ENCODE results near the gene STAMBPL1.

The STAMBPL1 gene

DNA sequence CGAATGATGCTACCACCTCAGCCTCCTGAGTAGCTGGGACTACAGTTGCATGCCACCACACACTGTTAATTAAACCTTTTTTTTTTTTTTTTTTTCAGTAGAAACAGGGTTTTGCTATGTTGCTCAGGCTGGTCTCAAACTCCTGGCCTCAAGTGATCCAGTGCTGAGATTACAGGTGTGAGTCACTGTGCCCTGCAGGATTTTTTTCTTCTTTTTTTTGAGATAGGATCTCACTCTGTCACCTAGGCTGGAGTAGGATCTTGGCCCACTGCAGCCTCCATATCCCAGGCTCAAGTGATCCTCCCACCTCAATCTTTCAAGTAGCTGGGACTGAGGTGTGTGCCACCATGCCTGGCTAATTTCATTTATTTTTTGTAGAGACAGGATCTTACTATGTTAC, 66.2 kb downstream of the STAMBPL1 start:
- H3K4me3 ChIP-seq (ENCODE audit: low read depth, low read length), result no peak overlapping the region
- DNase-seq (ENCODE audit: low read depth), result no peak
- TF ChIP-seq CTCF (IDR thresholded peaks at IDR 0.05; ENCODE audit: control insufficient read depth, extremely low read depth, insufficient read depth), result no peak

DNA sequence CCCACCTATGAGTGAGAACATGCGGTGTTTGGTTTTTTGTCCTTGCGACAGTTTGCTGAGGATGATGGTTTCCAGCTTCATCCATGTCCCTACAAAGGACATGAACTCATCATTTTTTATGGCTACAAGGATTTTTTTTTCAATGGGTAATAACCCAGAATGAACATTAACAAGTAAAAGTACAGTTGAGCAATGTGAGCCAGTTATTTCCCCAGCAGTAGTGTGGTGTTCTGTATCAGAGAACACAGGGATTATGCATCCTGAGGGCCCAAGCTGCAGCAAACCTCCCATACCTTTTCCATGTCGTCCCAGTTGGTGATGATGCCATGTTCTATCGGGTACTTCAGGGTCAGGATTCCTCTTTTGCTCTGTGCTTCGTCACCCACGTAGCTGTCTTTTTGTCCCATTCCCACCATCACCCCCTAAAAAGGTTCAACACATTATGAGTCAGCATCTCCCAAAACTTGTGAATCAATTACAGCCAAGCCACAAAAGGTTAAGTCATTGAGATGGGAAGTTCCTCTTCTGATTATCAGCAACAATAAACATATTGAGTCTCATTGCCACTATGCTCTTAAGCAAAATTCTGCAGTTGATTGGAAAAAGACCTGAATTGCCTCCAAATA, 67.0 kb downstream of the STAMBPL1 start:
- DNase-seq (ENCODE audit: low read depth), result no peak
- no peak overlapping the region for H3K4me3 ChIP-seq (ENCODE audit: low read depth, low read length)
- TF ChIP-seq CTCF (IDR thresholded peaks at IDR 0.05; ENCODE audit: control insufficient read depth, extremely low read depth, insufficient read depth), result no peak

DNA sequence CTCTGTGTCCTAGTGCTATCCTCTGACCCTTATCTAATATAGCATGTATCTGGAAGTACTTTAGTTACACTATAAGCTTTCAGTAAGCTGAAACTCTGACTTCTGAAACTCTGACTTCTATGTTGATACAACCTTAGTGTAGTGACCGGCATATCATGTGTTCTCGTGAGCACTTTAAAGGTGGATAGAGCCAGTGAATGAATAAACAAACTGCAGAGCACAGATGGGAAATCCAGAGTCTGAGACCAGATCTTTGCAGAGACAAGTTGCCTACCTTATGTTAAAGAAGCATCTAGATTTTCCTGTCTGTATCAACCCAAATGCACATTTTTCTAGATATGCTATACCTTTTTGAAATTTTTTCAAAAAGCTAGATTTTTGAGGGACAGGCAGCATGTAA, 69.0 kb downstream of the STAMBPL1 start:
- no peak for DNase-seq (ENCODE audit: low read depth)
- H3K4me3 ChIP-seq (ENCODE audit: low read depth, low read length), result no peak overlapping the region
- TF ChIP-seq CTCF (IDR thresholded peaks at IDR 0.05; ENCODE audit: control insufficient read depth, extremely low read depth, insufficient read depth), result no peak

- no peak overlapping the region for H3K4me3 ChIP-seq (ENCODE audit: low read depth, low read length)
- no peak for TF ChIP-seq CTCF (IDR thresholded peaks at IDR 0.05; ENCODE audit: control insufficient read depth, extremely low read depth, insufficient read depth)
- DNase-seq (ENCODE audit: low read depth), result no peak
These were observed 70.1 kb downstream of the STAMBPL1 start for GRCh38 chr10:88949912-88950837.

- H3K4me3 ChIP-seq (ENCODE audit: low read depth, low read length), result no peak within 1 kb of the TSS
- DNase-seq (ENCODE audit: low read depth), result no peak
- TF ChIP-seq CTCF (IDR thresholded peaks at IDR 0.05; ENCODE audit: control insufficient read depth, extremely low read depth, insufficient read depth), result no peak
These were observed 72.6 kb downstream of the STAMBPL1 start, which contains the start of gene ACTA2 for GRCh38 chr10:88952647-88953111. ACTA2 (minus strand) TSS chr10:88952773; CDS start chr10:88948930, 3,843 bp downstream.

GRCh38 chr10:88953662-88954061, 73.6 kb downstream of the STAMBPL1 start:
- DNase-seq (ENCODE audit: low read depth), result no peak
- TF ChIP-seq CTCF (IDR thresholded peaks at IDR 0.05; ENCODE audit: control insufficient read depth, extremely low read depth, insufficient read depth), result no peak
- H3K4me3 ChIP-seq (ENCODE audit: low read depth, low read length), result no peak overlapping the region
